Peyer's patch (tissue), 4 donors: Measurements from ENCODE around the gene CRTAC1.

Experiments
- CTCF ChIP-seq, 6 experiments: fragments of 450-650 bp in 4 of 6; fragments of 200-600 bp in 2 of 6; sonication (generic) in 1 of 6; IDR thresholded peaks; one replicate each; pipeline ENCODE4 v1.5.1; 2017 to 2019; ENCODE audit warnings: antibody characterized with exemption in 6 of 6, mild to moderate bottlenecking in 3 of 6, moderate library complexity in 1 of 6
- POLR2A ChIP-seq, 2 donors: fragments of 450-650 bp; IDR thresholded peaks; one replicate each; pipeline ENCODE4 v1.5.1; 2017; ENCODE audit warnings: antibody characterized with exemption in 2 of 2, mild to moderate bottlenecking in 2 of 2, moderate library complexity in 2 of 2

- TF ChIP-seq CTCF (IDR thresholded peaks at IDR 0.05) (no peak), POLR2A (IDR thresholded peaks at IDR 0.05) (no peak)
Measured at GRCh38 chr10:98006266-98006665, 24.2 kb downstream of the CRTAC1 start.
